Transverse colon (tissue), 4 donors: Measurements from ENCODE around the gene ACOX2. TPM values are rescaled to one million over a fixed set of nuclear protein-coding genes. Genes with fewer than 3 reads are reported as not detected.

Source experiments
- DNase-seq: peaks from one replicate; pipeline ENCODE4 v3.0.0-alpha.2; 2019
- H3K27ac ChIP-seq, 4 donors: fragments of 200-600 bp; sonication (generic); 2 replicates each; pipeline ENCODE4 v1.5.1; 2016 to 2018; ENCODE audit warnings: inconsistent platforms in 4 of 4
- H3K27me3 ChIP-seq: fragments of 200-600 bp; sonication (generic); 2 replicates; pipeline ENCODE4 v1.5.1; 2017; ENCODE audit warnings: inconsistent platforms
- H3K36me3 ChIP-seq, 4 donors: fragments of 200-600 bp; sonication (generic); 2 replicates each; pipeline ENCODE4 v1.5.1; 2017 to 2019; ENCODE audit warnings: inconsistent platforms in 4 of 4
- H3K4me1 ChIP-seq, 4 donors: fragments of 200-600 bp; sonication (generic); 2 replicates each; pipeline ENCODE4 v1.5.1; 2017 to 2020; ENCODE audit warnings: inconsistent platforms in 4 of 4
- H3K4me3 ChIP-seq, 4 donors: fragments of 200-600 bp; sonication (generic); 1 replicate in 1 of 4; 2 replicates in 3 of 4; pipeline versions ENCODE4 v1.5.1 to v1.6.1; 2017 to 2019; ENCODE audit warnings: inconsistent platforms in 4 of 4
- H3K9me3 ChIP-seq, 2 donors: fragments of 200-600 bp; sonication (generic); 2 replicates each; pipeline ENCODE4 v1.5.1; 2017 to 2019; ENCODE audit warnings: inconsistent platforms in 2 of 2
- EP300 ChIP-seq: sonication (generic); formaldehyde crosslinking; IDR thresholded peaks from one replicate; pipeline ENCODE4 v1.6.1; 2017; ENCODE audit warnings: antibody characterized with exemption, low read depth
- POLR2A ChIP-seq: fragments of 450-650 bp; IDR thresholded peaks from one replicate; pipeline ENCODE4 v1.6.1; 2016; ENCODE audit warnings: antibody characterized with exemption, mild to moderate bottlenecking, moderate library complexity
- POLR2AphosphoS5 ChIP-seq, 3 donors: sonication (generic); formaldehyde crosslinking; IDR thresholded peaks; one replicate each; pipeline ENCODE4 v1.6.1; 2016; ENCODE audit warnings: antibody characterized with exemption in 3 of 3
- WGBS, 2 donors: methylation state at CpG; one replicate each; pipeline ENCODE4 v1.1.5; 2018; ENCODE audit warnings: low coverage in 1 of 2; 5-methylcytosine and 5-hydroxymethylcytosine counted together
- in situ Hi-C, 4 donors: fragments of 200-750 bp; cut with MboI; loops; one replicate each; pipeline versions ENCODE4 v1.15.0 to v1.15.1; 2017; ENCODE audit warnings: low sequenced_read_pairs in 3 of 4, low pct_ligation_motif_present in 1 of 4, low pct_unique_long_range_greater_than_20kb in 1 of 4
- intact Hi-C: fragments of 100-400 bp; cut with DNase I; formaldehyde crosslinking; loops from one replicate; pipeline ENCODE4 v1.15.1; 2023; ENCODE audit warnings: low total_unique reads
- total RNA-seq, 4 donors: library from RNA; depleted of rRNA; stranded (reverse); fragments of >200 nt; gene quantifications; one replicate each; pipeline ENCODE4 v1.1.0, GENCODE V29; 2016
- TF ChIP-seq, protein P1 (sequence below), 5 experiments: fragments of 200-600 bp in 3 of 5; fragments of 450-650 bp in 2 of 5; sonication (generic) in 3 of 5; IDR thresholded peaks; 1 replicate in 2 of 5; 2 replicates in 3 of 5; pipeline ENCODE4 v1.5.1; 2016 to 2017; ENCODE audit warnings: antibody characterized with exemption in 5 of 5, inconsistent platforms in 3 of 5, mild to moderate bottlenecking in 2 of 5, moderate library complexity in 1 of 5

Gene ACOX2
- total RNA-seq, 4 donors from 2014 or later = 28.3 to 125 (median 37.9) TPM

DNA sequence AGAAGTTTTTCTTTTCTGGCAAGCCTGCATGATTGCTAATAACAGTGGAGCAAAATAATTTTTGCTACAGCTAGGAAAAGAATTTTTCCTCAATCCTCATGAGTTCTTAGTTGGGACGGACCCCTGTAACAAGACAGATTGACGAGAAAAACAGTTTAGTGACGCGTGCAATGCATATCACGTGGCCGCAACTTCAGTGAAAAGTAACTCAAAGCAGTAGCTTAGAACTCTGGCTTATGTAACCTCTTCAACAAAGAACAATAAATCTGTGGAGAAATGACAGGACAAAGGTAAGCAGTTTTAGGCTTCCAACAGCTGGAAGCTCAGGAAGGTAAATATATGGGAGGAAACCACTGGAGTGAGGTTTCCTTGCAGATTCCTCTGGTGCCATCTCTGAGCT lies 20.5 kb upstream of the ACOX2 start:
- no peaks in the 10 kb centered on the region for H3K36me3 ChIP-seq
- H3K27ac ChIP-seq = no peak overlapping the region
- in situ Hi-C loops = no loop called here
- 72% methylated on average over 6 of the region's 6 CpGs for WGBS, 2 donors
- intact Hi-C loops = no loop called here
- no peaks in the 10 kb centered on the region for H3K27me3 ChIP-seq
- H3K4me3 ChIP-seq = no peak overlapping the region
- no peaks in the 10 kb centered on the region for H3K9me3 ChIP-seq
- TF ChIP-seq, protein P1, sequence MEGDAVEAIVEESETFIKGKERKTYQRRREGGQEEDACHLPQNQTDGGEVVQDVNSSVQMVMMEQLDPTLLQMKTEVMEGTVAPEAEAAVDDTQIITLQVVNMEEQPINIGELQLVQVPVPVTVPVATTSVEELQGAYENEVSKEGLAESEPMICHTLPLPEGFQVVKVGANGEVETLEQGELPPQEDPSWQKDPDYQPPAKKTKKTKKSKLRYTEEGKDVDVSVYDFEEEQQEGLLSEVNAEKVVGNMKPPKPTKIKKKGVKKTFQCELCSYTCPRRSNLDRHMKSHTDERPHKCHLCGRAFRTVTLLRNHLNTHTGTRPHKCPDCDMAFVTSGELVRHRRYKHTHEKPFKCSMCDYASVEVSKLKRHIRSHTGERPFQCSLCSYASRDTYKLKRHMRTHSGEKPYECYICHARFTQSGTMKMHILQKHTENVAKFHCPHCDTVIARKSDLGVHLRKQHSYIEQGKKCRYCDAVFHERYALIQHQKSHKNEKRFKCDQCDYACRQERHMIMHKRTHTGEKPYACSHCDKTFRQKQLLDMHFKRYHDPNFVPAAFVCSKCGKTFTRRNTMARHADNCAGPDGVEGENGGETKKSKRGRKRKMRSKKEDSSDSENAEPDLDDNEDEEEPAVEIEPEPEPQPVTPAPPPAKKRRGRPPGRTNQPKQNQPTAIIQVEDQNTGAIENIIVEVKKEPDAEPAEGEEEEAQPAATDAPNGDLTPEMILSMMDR (IDR thresholded peaks at IDR 0.05) = no peak
- TF ChIP-seq POLR2AphosphoS5 (IDR thresholded peaks at IDR 0.05) (no peak), POLR2A (no peak), EP300 (no peak)
- no peak for DNase-seq
- peaks cover 0 to 12% (median 1%) of the 10 kb centered on the region in 4 donors for H3K4me1 ChIP-seq

DNA sequence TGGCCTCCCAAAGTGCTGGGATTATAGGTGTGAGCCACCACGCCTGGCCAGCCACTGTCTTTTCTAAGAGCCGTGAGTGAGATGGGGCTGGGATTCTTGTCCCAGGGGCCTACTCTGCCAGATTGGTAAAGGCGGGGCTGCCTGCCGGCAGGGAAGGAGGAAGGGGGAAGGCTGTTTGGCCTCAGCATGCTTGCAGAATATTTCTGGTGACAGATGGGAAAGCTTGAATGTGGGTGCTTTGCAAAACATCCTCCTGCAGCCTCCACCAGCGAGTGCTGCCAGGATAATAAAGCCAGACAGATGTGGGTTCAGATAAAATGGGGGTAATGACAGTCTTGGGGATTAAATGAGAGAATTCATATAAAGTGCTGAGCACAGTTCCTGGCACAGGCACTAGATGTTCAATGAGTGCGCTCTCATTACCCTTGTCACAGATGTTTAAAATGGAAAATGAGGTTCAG lies 19.8 kb upstream of the ACOX2 start:
- WGBS, 2 donors = 61 to 67% methylated on average over 1 to 6 of the region's 6 CpGs
- DNase-seq = no peak
- peaks cover 0 to 12% (median 1%) of the 10 kb centered on the region in 4 donors for H3K4me1 ChIP-seq
- in situ Hi-C loops (no loop called here), intact Hi-C loops (no loop called here)
- no peaks in the 10 kb centered on the region for H3K27me3 ChIP-seq
- H3K36me3 ChIP-seq = no peaks in the 10 kb centered on the region
- H3K27ac ChIP-seq = peak overlapping the region in 1 of 4 donors; percentile 23
- no peak overlapping the region for H3K4me3 ChIP-seq
- no peaks in the 10 kb centered on the region for H3K9me3 ChIP-seq
- TF ChIP-seq, protein P1 (IDR thresholded peaks at IDR 0.05) = no peak

DNA sequence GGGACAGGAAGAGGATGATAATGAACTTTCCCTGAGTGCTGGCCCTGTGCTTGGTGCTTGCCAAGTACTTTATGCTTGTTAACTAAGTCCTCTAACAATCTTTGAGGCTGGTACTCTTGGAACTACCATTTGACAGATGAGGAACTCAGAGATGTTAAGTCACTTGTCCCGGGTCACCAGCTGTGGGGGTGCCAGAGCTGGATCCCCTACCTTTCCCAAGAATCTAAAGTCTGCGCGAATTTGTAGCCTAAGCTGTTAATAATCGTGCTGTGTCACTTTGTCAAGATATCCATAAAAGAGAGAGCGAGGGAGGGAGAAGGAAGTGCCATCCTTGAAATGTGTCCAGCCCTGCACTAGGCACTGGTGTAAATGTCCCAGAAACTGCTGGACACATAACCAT lies 19.0 kb upstream of the ACOX2 start:
- in situ Hi-C loops = no loop called here
- WGBS, 2 donors = 90% methylated on average over 5 of the region's 5 CpGs; no CpG with 5 or more reads in 1 of the 2 donors

DNA sequence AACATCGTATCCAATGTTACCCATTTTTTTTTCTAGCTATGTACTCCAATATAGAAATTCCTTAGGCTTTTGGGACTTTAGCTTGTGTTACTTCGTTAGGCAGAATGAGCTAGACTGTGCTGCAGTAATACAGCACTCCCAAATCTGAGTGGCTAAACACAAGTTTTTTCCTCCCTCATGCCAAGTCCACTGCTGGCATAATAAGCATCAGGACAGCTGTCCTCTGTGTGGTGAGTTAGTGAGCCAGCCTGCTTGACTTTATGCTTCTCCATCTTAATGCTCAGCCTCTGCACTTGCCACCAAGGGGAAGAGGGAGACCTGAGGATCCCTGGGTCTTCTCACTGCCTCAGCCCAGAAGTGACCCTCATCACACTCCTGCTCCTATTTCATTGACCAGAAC lies 18.2 kb upstream of the ACOX2 start:
- no peaks in the 10 kb centered on the region for H3K27me3 ChIP-seq
- 76 to 78% methylated on average over 1 to 2 of the region's 2 CpGs for WGBS, 2 donors
- peaks cover 0 to 12% (median 1%) of the 10 kb centered on the region in 4 donors for H3K4me1 ChIP-seq
- H3K9me3 ChIP-seq = no peaks in the 10 kb centered on the region
- no peak for DNase-seq
- intact Hi-C loops = no loop called here
- TF ChIP-seq POLR2AphosphoS5 (IDR thresholded peaks at IDR 0.05) = no peak
- no peak for TF ChIP-seq POLR2A
- no peak for TF ChIP-seq EP300
- H3K4me3 ChIP-seq = no peak overlapping the region
- in situ Hi-C loops = no loop called here
- no peak overlapping the region for H3K27ac ChIP-seq
- H3K36me3 ChIP-seq = no peaks in the 10 kb centered on the region

More for the DNA sequence above, 19.0 kb upstream of the ACOX2 start:
- intact Hi-C loops = no loop called here
- no peak overlapping the region for H3K27ac ChIP-seq
- H3K9me3 ChIP-seq = no peaks in the 10 kb centered on the region
- no peak overlapping the region for H3K4me3 ChIP-seq
- no peaks in the 10 kb centered on the region for H3K27me3 ChIP-seq
- no peak for DNase-seq
- H3K4me1 ChIP-seq = peaks cover 0 to 12% (median 1%) of the 10 kb centered on the region in 4 donors
- TF ChIP-seq POLR2A = no peak
- TF ChIP-seq POLR2AphosphoS5 (IDR thresholded peaks at IDR 0.05) = no peak
- no peak for TF ChIP-seq EP300
- TF ChIP-seq, protein P1 (IDR thresholded peaks at IDR 0.05) = no peak
- H3K36me3 ChIP-seq = no peaks in the 10 kb centered on the region

DNA sequence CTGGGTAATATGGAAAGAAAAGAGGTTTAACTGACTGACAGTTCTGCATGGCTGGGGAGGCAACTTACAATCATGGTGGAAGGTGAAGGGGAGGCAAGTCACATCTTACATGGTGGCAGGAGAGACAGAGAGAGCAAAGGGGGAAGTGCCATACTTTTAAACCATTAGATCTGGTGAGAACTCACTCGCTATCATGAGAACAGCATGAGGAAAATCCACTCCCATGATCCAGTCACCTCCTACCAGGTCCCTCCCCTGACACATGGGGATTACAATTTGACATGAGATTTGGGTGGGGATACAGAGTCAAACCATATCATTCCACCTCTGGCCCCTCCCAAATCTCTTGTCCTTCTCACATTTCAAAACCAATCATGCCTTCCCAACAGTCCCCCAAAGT lies 16.0 kb upstream of the ACOX2 start:
- WGBS, 2 donors = 80 to 100% methylated on average over 1 of the region's 1 CpG
- Histone ChIP-seq H3K36me3 (no peaks in the 10 kb centered on the region), H3K27ac (no peak overlapping the region), H3K9me3 (no peaks in the 10 kb centered on the region), H3K4me1 (peaks cover 0 to 12% (median 1%) of the 10 kb centered on the region in 4 donors), H3K4me3 (no peak overlapping the region), H3K27me3 (no peaks in the 10 kb centered on the region)
- in situ Hi-C loops = no loop called here
- TF ChIP-seq EP300 (no peak), POLR2AphosphoS5 (IDR thresholded peaks at IDR 0.05) (no peak), POLR2A (no peak)
- no peak for DNase-seq
- intact Hi-C loops = no loop called here
